ENCODE results near the gene PRDX2.
A peak's percentile ranks its signal among the peaks of the same experiment; 100 is the strongest.
"Not testable (repeated sequence)": the region's sequence is repeated elsewhere in the genome, so short reads cannot be mapped to it uniquely, and the experiment has no call there.

The PRDX2 gene

DNA sequence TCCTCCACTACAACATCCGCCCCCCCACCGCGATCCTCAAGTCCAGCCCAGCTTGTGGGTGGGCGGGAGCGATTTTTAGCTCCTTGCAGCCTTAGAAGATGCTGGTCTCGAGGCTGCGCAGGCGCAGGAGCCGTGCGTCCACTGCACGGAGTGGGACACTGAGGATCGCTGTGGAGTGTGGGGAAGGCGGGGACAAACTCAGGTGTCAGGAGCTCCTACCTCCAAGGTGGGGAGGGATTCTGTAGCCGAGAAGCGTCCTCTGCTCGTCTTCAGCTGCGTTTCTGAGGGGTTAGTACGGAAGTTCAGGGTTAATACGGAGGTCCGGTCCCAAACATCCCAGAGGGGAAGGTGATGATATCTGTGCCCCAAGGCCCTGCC, 33.0 kb upstream of the PRDX2 start, which contains the start of gene RTBDN:
TSS of gene RTBDN (minus strand) at position 14 of the 378 bp plus-strand sequence. CDS start 4,600 bp downstream, outside the sequence.
- TF ChIP-seq, protein P1, sequence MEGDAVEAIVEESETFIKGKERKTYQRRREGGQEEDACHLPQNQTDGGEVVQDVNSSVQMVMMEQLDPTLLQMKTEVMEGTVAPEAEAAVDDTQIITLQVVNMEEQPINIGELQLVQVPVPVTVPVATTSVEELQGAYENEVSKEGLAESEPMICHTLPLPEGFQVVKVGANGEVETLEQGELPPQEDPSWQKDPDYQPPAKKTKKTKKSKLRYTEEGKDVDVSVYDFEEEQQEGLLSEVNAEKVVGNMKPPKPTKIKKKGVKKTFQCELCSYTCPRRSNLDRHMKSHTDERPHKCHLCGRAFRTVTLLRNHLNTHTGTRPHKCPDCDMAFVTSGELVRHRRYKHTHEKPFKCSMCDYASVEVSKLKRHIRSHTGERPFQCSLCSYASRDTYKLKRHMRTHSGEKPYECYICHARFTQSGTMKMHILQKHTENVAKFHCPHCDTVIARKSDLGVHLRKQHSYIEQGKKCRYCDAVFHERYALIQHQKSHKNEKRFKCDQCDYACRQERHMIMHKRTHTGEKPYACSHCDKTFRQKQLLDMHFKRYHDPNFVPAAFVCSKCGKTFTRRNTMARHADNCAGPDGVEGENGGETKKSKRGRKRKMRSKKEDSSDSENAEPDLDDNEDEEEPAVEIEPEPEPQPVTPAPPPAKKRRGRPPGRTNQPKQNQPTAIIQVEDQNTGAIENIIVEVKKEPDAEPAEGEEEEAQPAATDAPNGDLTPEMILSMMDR (IDR thresholded peaks at IDR 0.05; ENCODE audit: extremely low read depth, missing control alignments): no peak
- DNase-seq (ENCODE audit: low spot score): peak; percentile 46

DNA sequence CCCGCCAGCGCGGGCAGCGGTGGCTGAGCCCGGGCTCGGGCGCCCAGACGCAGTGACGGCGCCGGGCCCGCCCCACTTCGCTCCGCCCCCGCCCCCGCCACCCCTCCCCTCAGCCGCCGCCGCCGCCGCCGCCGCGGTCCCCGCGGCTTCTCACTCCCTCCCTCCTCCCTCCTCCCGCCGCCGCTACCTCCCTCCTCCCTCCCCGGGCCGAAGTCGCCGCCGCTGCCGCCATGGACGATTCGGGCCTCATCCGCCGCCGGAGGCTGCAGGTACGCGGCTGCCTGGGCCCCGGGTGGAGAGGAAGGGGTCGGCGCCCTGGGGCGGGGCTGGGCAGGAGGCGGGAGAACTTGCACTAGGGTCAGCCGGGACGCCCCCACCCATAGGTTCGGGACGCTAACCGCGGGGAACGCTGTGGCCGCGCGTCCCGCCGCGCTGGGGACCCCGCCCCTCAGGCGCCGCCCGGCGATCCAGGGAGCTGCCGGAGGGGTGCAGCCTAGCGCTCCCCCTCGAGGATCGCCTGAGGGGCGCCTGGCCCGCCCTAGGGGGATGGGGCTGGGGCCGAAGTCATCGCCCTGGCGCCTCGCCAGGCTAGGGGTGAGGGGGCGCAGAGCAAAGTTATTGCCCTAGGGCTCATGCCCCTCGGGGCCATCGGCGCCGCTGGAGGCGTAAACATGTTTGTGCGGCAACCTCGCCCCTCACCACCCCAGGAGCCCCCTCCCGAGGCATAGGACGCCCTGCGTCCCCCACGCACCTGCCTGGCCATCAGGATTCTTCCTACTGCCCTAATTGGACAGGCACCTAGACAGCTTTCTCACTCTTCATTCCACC, 32.4 kb upstream of the PRDX2 start:
- peak; percentile 83 for DNase-seq (ENCODE audit: low spot score)
- TF ChIP-seq, protein P1 (IDR thresholded peaks at IDR 0.05; ENCODE audit: extremely low read depth, missing control alignments): no peak

DNA sequence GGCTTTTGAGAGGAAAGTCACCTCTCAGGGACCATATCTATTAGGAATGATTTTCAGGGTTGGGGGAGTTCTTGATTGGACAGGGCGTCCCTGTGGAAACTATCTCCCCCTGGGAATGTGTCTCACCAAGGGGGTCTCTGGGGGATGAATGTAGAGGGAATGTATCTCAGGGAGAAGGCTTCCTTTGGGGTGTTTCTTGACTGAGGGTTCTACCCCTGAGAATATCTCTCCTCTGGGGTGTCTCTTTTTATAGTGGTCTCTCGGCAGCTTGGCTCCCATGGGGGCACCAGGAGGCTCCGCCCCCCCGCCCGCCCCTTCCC, 31.8 kb upstream of the PRDX2 start:
- no peak for DNase-seq (ENCODE audit: low spot score)
- TF ChIP-seq, protein P1 (IDR thresholded peaks at IDR 0.05; ENCODE audit: extremely low read depth, missing control alignments): no peak

DNA sequence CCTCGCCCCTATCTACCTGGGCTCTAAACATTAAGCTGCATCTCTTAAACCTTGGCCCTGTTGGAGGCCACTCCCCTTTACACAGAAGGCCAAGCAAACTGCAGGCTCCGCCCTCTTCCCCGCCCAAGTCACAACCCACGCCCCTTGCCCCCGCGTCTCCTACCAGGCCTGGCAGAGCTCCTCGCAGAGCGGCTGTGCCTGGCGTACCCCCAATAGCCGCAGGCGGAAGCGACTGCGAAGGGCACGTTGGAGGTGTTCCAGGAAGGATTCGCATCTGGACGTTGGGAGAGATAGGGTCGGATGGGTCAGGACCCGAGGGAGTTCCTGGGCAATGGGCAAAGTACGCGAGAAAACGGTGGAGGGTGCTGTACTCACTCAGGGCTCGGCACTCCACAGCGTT, 26.9 kb upstream of the PRDX2 start:
- DNase-seq (ENCODE audit: low spot score): peak; percentile 56
- TF ChIP-seq, protein P1 (IDR thresholded peaks at IDR 0.05; ENCODE audit: extremely low read depth, missing control alignments): no peak

DNA sequence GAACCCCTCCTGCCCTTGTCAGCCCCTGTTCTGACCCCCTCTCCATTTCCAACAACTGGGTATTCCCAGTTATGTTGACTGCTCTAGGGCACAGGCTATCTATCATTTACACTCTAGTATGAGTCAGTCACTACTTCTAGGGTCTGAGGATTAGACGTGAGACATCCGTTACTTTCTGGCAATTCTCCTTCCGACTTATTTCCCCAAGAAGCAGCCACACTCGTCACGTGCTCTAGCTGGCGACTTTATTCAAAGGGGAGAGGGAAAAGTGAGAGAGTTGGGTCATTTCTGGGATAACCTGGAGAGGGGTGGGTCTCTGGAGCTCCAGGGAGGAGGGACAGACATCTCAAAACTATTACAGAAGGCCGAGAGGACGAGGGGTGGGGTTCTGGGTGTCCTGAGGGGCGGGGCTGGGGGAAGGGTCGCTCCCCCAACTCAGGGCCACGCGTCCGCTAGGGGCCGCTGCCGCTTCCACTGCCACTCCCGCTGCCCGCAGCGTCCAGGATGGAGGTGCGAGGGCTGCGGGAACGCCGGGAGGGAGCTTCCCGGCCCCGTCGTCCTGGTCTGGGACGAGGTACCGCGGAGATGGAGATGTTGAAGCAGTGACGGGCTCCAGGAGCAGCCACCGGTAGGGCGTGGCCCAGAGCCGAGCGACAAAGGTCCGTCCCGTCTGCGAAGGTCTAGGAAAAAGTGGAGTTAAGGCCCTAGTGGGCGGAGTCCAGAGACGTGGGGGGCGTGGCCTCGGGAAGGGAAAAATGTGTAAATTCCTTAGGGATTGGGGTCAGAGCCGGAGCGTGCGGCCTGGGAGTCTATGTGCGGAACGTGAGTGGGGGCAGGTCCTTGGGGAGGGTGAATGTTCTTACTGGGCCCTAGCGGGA, 23.9 kb upstream of the PRDX2 start:
- DNase-seq (ENCODE audit: low spot score): peak; percentile 53
- TF ChIP-seq, protein P1 (IDR thresholded peaks at IDR 0.05; ENCODE audit: extremely low read depth, missing control alignments): peak; percentile 30

DNA sequence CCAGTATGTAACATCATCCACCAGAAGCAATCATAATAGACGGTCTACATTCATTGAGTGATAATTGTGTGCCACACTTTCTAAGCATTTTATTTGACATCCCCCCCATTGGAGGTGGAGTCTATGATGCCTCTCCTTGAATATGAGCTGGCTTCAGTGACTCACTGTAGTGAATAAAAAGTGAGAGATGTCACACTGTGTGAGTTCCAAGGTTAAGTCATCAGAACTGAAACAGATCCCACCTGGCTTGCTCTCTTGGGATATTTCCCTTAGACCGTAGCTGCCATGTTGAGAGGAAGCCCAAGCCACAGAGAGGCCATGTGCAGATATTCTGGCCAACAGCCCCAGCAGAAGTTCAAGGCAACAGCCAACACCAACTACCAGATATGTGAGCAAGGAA, 20.2 kb upstream of the PRDX2 start:
- TF ChIP-seq, protein P1 (IDR thresholded peaks at IDR 0.05; ENCODE audit: extremely low read depth, missing control alignments): no peak
- DNase-seq (ENCODE audit: low spot score): no peak

DNA sequence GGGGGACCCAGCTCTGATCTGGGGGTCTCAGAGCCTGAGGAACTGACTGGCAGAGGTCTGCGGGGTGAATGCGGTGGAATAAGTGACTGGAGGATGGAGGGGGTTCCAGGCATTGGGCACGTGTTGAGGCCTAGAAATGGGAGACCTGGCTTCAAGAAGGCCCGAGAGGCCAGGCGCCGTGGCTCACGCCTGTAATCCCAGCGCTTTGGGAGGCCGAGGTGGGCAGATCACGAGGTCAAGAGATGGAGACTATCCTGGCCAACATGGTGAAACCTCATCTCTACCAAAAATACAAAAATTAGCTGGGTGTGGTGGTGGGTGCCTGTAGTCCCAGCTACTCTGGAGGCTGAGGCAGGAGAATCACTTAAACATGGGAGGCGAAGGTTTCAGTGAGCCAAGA, 16.2 kb upstream of the PRDX2 start:
- not testable (repeated sequence) for DNase-seq (ENCODE audit: low spot score)

DNA sequence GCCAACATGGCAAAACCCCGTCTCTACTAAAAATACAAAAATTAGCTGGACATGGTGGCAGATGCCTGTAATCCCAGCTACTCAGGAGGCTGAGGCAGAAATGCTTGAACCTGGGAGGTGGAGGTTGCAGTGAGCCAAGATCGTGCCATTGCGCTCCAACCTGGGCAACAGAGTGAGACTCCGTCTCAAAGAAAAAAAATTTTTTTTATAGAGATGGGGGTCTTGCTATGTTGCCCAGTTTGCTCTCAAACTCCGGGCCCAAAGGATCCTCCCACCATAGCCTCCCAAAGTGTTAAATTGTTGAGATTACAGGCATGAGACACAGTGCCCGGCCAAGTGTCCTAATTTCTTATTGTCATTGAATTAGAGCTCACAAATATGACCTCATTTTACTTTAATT, 15.6 kb upstream of the PRDX2 start:
- DNase-seq (ENCODE audit: low spot score): not testable (repeated sequence)
